ENCODE results near the gene VCL.

VCL gene

GRCh38 chr10:74163319-74164068, 165.6 kb downstream of the VCL start:
- DNase-seq, result no peak

- DNase-seq, result no peak
These were observed 167.0 kb downstream of the VCL start for GRCh38 chr10:74164716-74165529.

- no peak for DNase-seq
These were observed 167.6 kb downstream of the VCL start for GRCh38 chr10:74165530-74165901.

DNA sequence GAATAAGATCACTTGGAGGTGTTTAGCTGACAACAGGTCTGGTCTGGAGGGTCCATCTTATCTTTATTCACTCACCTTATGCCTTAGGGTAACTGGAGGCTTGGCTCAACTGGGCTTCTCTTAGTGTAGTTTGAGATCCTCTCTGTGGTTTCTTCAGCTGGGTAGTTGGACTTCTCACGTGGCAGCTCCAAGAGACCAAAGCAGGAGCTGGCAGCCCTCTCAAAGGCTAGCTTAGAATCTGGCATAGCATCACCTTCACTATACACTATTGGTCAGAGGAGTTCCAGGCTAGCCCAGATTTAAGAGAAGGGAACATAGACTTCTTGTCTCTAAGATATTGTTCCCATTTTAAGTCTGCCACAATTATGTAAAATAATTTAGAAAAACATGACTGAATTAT, 169.5 kb downstream of the VCL start:
- DNase-seq, result no peak
